DOHH2 (cell line): ENCODE measurements around the gene ZNF85.
A peak's percentile ranks its signal among the peaks of the same experiment; 100 is the strongest.

Experiments used
- H3F3A ChIP-seq: fragments of 200-600 bp; sonication (generic), shearing (Covaris generic); 2 replicates; pipeline ENCODE4 v1.6.0; 2016; ENCODE audit warnings: antibody characterized with exemption, mild to moderate bottlenecking; ENCODE audit not compliant: control insufficient read depth, insufficient read depth
- H3K27ac ChIP-seq: fragments of 200-600 bp; sonication (generic); 2 replicates; pipeline ENCODE4 v1.5.1; 2014; ENCODE audit warnings: low read depth, mild to moderate bottlenecking, low read length, moderate library complexity
- H3K27me3 ChIP-seq: fragments of 200-600 bp; sonication (generic); 2 replicates; pipeline ENCODE4 v1.6.1; 2014; ENCODE audit warnings: mild to moderate bottlenecking, low read length, mixed read lengths; ENCODE audit not compliant: control insufficient read depth
- H3K36me3 ChIP-seq: fragments of 200-600 bp; sonication (generic); 2 replicates; pipeline ENCODE4 v1.6.1; 2014; ENCODE audit warnings: mild to moderate bottlenecking, low read length, moderate library complexity, mixed read lengths; ENCODE audit not compliant: control insufficient read depth
- H3K4me1 ChIP-seq: fragments of 200-600 bp; sonication (generic); 2 replicates; pipeline ENCODE4 v1.6.1; 2014; ENCODE audit warnings: mild to moderate bottlenecking, low read length, mixed read lengths; ENCODE audit not compliant: control insufficient read depth
- H3K4me2 ChIP-seq: fragments of 200-600 bp; sonication (generic); 2 replicates; pipeline ENCODE4 v1.6.0; 2014; ENCODE audit warnings: mild to moderate bottlenecking, low read length, moderate library complexity
- H3K4me3 ChIP-seq: fragments of 200-600 bp; sonication (generic); 2 replicates; pipeline ENCODE4 v1.5.1; 2014; ENCODE audit warnings: mild to moderate bottlenecking, low read length, mixed read lengths
- H3K79me2 ChIP-seq: fragments of 200-600 bp; sonication (generic); 2 replicates; pipeline ENCODE4 v1.6.1; 2014; ENCODE audit warnings: mild to moderate bottlenecking, low read length, mixed read lengths; ENCODE audit not compliant: control insufficient read depth
- H3K9me2 ChIP-seq: fragments of 200-600 bp; sonication (generic); replicated peaks from 2 replicates; pipeline ENCODE4 v1.6.1; 2014; ENCODE audit warnings: mild to moderate bottlenecking, low read length, mixed read lengths; ENCODE audit not compliant: control insufficient read depth
- H3K9me3 ChIP-seq: fragments of 200-600 bp; sonication (generic); 2 replicates; pipeline ENCODE4 v1.6.1; 2014; ENCODE audit warnings: antibody characterized with exemption, low read length, mixed read lengths; ENCODE audit not compliant: control insufficient read depth, insufficient read depth
- H4K20me1 ChIP-seq: fragments of 200-600 bp; sonication (generic); 2 replicates; pipeline ENCODE4 v1.6.0; 2014; ENCODE audit warnings: low read depth, mild to moderate bottlenecking, antibody characterized with exemption, low read length, moderate library complexity; ENCODE audit not compliant: control insufficient read depth, insufficient read depth
- EZH2phosphoT487 ChIP-seq: fragments of 200-600 bp; sonication (generic); IDR thresholded peaks from 2 replicates; pipeline ENCODE4 v1.6.1; 2017; ENCODE audit warnings: borderline replicate concordance, mild to moderate bottlenecking, antibody characterized with exemption, low read length, moderate library complexity, mixed read lengths
- TF ChIP-seq, protein P1 (sequence below): fragments of 200-600 bp; sonication (generic); IDR thresholded peaks from one replicate; pipeline ENCODE4 v1.5.1; 2014; ENCODE audit warnings: antibody characterized with exemption, mild to moderate bottlenecking, low read depth, low read length; ENCODE audit not compliant: poor library complexity, severe bottlenecking

The ZNF85 gene

DNA sequence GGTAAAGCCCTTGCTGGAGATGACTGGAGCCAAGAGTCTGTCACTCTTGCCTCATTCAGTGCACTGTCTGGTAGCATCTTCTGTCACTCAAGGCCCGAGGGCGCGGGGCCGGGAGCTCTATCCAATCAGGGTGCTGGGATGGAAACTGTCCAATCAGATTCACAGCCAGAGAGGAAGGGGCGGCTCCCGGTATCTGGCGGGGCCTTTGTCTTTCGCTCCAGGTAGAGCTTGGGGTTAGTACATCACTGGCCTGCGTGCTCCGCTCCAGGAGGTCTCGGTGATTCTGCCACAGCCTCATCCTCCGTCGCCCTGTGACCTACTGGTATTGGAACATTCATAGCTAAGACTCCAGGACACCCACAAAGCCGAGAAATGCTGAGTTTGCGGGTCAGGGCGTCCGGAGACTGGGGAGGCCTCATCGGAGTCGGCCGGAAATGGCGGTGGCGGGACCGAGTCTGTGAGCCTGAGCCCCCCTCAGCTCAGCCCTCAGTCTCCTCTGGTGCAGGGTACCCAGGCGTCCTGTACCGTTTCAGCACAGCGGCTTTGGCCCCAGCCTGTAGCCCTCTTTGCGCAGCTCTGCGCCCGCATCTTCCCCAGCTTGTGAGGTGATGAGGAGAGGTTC lies 76.8 kb downstream of the ZNF85 start:
- no peaks in the 10 kb centered on the region for H3K36me3 ChIP-seq

More for the DNA sequence above, 76.8 kb downstream of the ZNF85 start:
- Histone ChIP-seq H3F3A (no peaks in the 10 kb centered on the region), H3K9me2 (no peaks in the 10 kb centered on the region), H3K79me2 (peaks cover 5% of the 10 kb centered on the region), H4K20me1 (no peaks in the 10 kb centered on the region), H3K27ac (peak overlapping the region; percentile 14; the same call in 1 of the 2 replicates), H3K4me3 (peak overlapping the region; percentile 75), H3K4me2 (peak overlapping the region; percentile 54), H3K27me3 (no peaks in the 10 kb centered on the region), H3K4me1 (0 out of 2 replicates have a peak, but pooled peaks cover 3% of the 10 kb centered on the region), H3K9me3 (no peaks in the 10 kb centered on the region; the same call in 1 of the 2 replicates)
- no peak for TF ChIP-seq EZH2phosphoT487
- TF ChIP-seq, protein P1, sequence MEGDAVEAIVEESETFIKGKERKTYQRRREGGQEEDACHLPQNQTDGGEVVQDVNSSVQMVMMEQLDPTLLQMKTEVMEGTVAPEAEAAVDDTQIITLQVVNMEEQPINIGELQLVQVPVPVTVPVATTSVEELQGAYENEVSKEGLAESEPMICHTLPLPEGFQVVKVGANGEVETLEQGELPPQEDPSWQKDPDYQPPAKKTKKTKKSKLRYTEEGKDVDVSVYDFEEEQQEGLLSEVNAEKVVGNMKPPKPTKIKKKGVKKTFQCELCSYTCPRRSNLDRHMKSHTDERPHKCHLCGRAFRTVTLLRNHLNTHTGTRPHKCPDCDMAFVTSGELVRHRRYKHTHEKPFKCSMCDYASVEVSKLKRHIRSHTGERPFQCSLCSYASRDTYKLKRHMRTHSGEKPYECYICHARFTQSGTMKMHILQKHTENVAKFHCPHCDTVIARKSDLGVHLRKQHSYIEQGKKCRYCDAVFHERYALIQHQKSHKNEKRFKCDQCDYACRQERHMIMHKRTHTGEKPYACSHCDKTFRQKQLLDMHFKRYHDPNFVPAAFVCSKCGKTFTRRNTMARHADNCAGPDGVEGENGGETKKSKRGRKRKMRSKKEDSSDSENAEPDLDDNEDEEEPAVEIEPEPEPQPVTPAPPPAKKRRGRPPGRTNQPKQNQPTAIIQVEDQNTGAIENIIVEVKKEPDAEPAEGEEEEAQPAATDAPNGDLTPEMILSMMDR, result no peak
